Endothelial cell of umbilical vein (primary cell): ENCODE measurements around the gene TRPC4AP. TPM values are rescaled to one million over a fixed set of nuclear protein-coding genes. Genes with fewer than 3 reads are reported as not detected.

ENCODE experiments used
- BruUV-seq: library from RNA; stranded (reverse); fragments of 400-500 nt; replicated peaks from 2 replicates; lab custom pipeline; 2021; lab: Mats Ljungman, UMichigan
- CTCF ChIA-PET: fragments of 300-600, 350-600 bp; sonication (Branson Sonifier 250); formaldehyde crosslinking; loops from one replicate; lab custom pipeline; 2021; ENCODE audit warnings: antibody characterized with exemption, inconsistent platforms; lab: Charles Lee
- POLR2A ChIA-PET: fragments of 300-600, 350-600 bp; sonication (Branson Sonifier 250); formaldehyde crosslinking; loops from one replicate; lab custom pipeline; 2021; ENCODE audit warnings: antibody characterized with exemption, inconsistent platforms; lab: Charles Lee
- DNase-seq: peaks from one replicate; pipeline ENCODE4 v3.0.0-alpha.2; 2011; ENCODE audit warnings: low read depth, low spot score
- FAIRE-seq: peaks from 2 replicates; lab custom pipeline; 2011; peaks lifted over from hg19 to GRCh38; lab: Jason Lieb, UNC
- H2AFZ ChIP-seq: 2 replicates; pipeline ENCODE4 v1.6.0; 2012; ENCODE audit warnings: low read depth, low read length, control low read depth, inconsistent platforms
- H3K27ac ChIP-seq: 2 replicates; pipeline ENCODE4 v1.5.1; 2011; ENCODE audit warnings: low read depth, mild to moderate bottlenecking, control low read depth, low read length, moderate library complexity; ENCODE audit not compliant: insufficient read depth
- H3K27me3 ChIP-seq, 2 experiments: 2 replicates each; pipeline versions ENCODE4 v1.6.0 to v1.6.1; 2011; ENCODE audit warnings: low read length in 2 of 2, mixed read lengths in 1 of 2; ENCODE audit not compliant: control insufficient read depth in 2 of 2, insufficient read depth in 2 of 2
- H3K36me3 ChIP-seq, 2 experiments: 2 replicates in 1 of 2; 3 replicates in 1 of 2; pipeline ENCODE4 v1.5.1; 2011; ENCODE audit warnings: low read length in 2 of 2, mild to moderate bottlenecking in 1 of 2, moderate library complexity in 1 of 2; ENCODE audit not compliant: control insufficient read depth in 2 of 2, insufficient read depth in 2 of 2; ENCODE audit errors: extremely low read depth in 1 of 2
- H3K4me1 ChIP-seq: 3 replicates; pipeline ENCODE4 v1.5.1; 2011; ENCODE audit warnings: mild to moderate bottlenecking, low read length; ENCODE audit not compliant: control insufficient read depth, insufficient read depth; ENCODE audit errors: extremely low read depth
- H3K4me2 ChIP-seq: 2 replicates; pipeline ENCODE4 v1.6.1; 2011; ENCODE audit warnings: low read length, control low read depth, mixed read lengths; ENCODE audit not compliant: insufficient read depth
- H3K4me3 ChIP-seq, 3 experiments: fragments of 200-600 bp in 1 of 3; sonication (generic), shearing (Covaris generic) in 1 of 3; replicated peaks in 1 of 3; 2 replicates each; pipeline ENCODE4 v1.5.1; 2011 to 2016; ENCODE audit warnings: control low read depth in 3 of 3, low read length in 3 of 3, mild to moderate bottlenecking in 2 of 3, inconsistent platforms in 1 of 3, low read depth in 1 of 3, moderate library complexity in 1 of 3; ENCODE audit not compliant: insufficient read depth in 1 of 3
- H3K79me2 ChIP-seq: 2 replicates; pipeline ENCODE4 v1.6.0; 2012; ENCODE audit warnings: low read length, inconsistent platforms; ENCODE audit not compliant: control insufficient read depth, insufficient read depth
- H3K9ac ChIP-seq: replicated peaks from 2 replicates; pipeline ENCODE3; 2011; ENCODE audit warnings: low read length, control low read depth; ENCODE audit not compliant: insufficient read depth; ENCODE audit errors: extremely low read depth
- H3K9me1 ChIP-seq: replicated peaks from 3 replicates; pipeline ENCODE4 v1.6.0; 2011; ENCODE audit warnings: mild to moderate bottlenecking, low read length; ENCODE audit not compliant: control insufficient read depth, insufficient read depth; ENCODE audit errors: extremely low read depth
- H3K9me3 ChIP-seq: replicated peaks from 2 replicates; pipeline ENCODE4 v1.5.1; 2012; ENCODE audit warnings: low read length, inconsistent platforms; ENCODE audit not compliant: control insufficient read depth, insufficient read depth
- H4K20me1 ChIP-seq: replicated peaks from 2 replicates; pipeline ENCODE3; 2011; ENCODE audit warnings: mild to moderate bottlenecking, low read length; ENCODE audit not compliant: control insufficient read depth, insufficient read depth; ENCODE audit errors: extremely low read depth
- EZH2 ChIP-seq: IDR thresholded peaks from 2 replicates; pipeline ENCODE4 v1.6.1; 2012; ENCODE audit warnings: borderline replicate concordance, low read depth, mild to moderate bottlenecking, moderate library complexity, low read length, inconsistent platforms; ENCODE audit not compliant: severe bottlenecking
- FOS ChIP-seq: IDR thresholded peaks from 2 replicates; pipeline ENCODE4 v1.6.1; 2011; ENCODE audit warnings: mild to moderate bottlenecking, low read length, moderate library complexity, borderline replicate concordance; ENCODE audit not compliant: insufficient read depth
- GATA2 ChIP-seq: IDR thresholded peaks from 2 replicates; pipeline ENCODE4 v1.7.0; 2011; ENCODE audit warnings: low read depth, mild to moderate bottlenecking, moderate library complexity, mixed read lengths, low read length; ENCODE audit not compliant: insufficient read length, insufficient read depth
- JUN ChIP-seq: IDR thresholded peaks from 2 replicates; pipeline ENCODE4 v1.6.1; 2011; ENCODE audit warnings: borderline replicate concordance, low read depth; ENCODE audit not compliant: insufficient read length, insufficient read depth
- MYC ChIP-seq: IDR thresholded peaks from one replicate; pipeline ENCODE4 v1.6.1; 2011; ENCODE audit warnings: mild to moderate bottlenecking, low read depth, low read length
- POLR2A ChIP-seq: IDR thresholded peaks from 2 replicates; pipeline ENCODE4 v1.6.1; 2012; ENCODE audit warnings: low read depth, mild to moderate bottlenecking, control low read depth, low read length
- POLR2AphosphoS5 ChIP-seq: IDR thresholded peaks from 2 replicates; pipeline ENCODE4 v1.6.1; 2012; ENCODE audit warnings: low read depth, mild to moderate bottlenecking, control low read depth, low read length, moderate library complexity; ENCODE audit not compliant: insufficient read depth
- dilution Hi-C: fragments of 300-500 bp; cut with MboI; formaldehyde crosslinking; loops from one replicate; pipeline ENCODE4 v1.15.0; 2019; ENCODE audit warnings: low sequenced_read_pairs; ENCODE audit not compliant: extremely low pct_ligation_motif_present
- intact Hi-C: fragments of 100-400 bp; cut with micrococcal nuclease; formaldehyde crosslinking; loops from one replicate; pipeline ENCODE4 v1.10.0; 2022
- polyA plus RNA-seq, 4 experiments: library from polyadenylated mRNA; depleted of rRNA in 3 of 4; stranded (reverse) in 3 of 4; unstranded in 1 of 4; fragments of >200 nt; gene quantifications; 2 replicates each; pipeline versions ENCODE4 v1.2.1 to v1.2.3, GENCODE V29; 2011 to 2012; ENCODE audit warnings: missing spikeins in 1 of 4
- total RNA-seq: library from RNA; stranded (reverse); gene quantifications from 2 replicates; pipeline ENCODE4 v1.2.3, GENCODE V29; 2021
- TF ChIP-seq, protein P1 (sequence below), 2 donors: IDR thresholded peaks; 1 replicate in 1 of 2; 2 replicates in 1 of 2; pipeline ENCODE4 v1.5.1; 2011; ENCODE audit warnings: low read length in 2 of 2, mild to moderate bottlenecking in 2 of 2, moderate library complexity in 2 of 2, control low read depth in 1 of 2, inconsistent platforms in 1 of 2, low read depth in 1 of 2; ENCODE audit not compliant: insufficient read depth in 1 of 2; ENCODE audit errors: extremely low read depth in 1 of 2
- TF ChIP-seq, protein P2 (sequence below): IDR thresholded peaks from 2 replicates; pipeline ENCODE4 v1.6.1; 2011; ENCODE audit not compliant: insufficient read depth, insufficient read length

TRPC4AP gene
- total and polyA plus RNA-seq, 2 donors (not counting 3 experiments of a cell fraction or from before 2014, with no cell fraction given): 89.0 to 103 TPM

DNA sequence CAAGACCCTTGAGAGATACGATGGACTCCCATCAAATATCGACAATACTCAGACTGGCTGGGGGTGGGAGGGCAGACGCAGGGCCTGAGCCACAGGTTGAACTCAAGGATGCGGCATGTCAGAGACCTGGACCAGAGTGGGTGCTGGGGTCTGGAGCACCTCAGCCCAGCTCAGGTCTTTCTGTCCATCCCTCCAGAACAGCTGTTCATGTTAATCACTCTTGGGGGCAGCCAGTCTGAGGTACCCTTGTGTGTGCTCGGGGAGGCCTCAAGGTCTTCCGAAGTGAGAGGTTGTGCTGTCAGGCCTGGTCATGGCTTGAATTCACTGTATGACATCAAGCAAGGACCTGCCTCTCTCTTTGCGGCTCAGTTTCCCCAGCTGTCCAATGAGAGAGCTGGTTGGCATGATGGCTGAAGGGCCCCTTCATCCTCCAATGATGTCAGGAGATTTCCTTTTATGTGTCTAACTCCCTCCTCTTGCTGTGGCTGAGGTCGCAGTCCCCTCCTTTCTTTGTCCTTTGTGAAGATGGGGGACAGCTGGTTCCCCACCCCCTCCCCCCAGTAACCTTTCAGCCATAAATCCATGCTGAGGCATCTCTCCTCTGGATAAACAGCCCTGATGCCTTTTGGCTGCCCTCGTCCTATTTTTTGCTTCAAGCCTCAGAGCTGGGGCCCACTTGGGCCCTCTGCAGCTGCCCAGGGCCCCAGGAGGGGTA lies 121.6 kb downstream of the TRPC4AP start:
- TF ChIP-seq, protein P1, sequence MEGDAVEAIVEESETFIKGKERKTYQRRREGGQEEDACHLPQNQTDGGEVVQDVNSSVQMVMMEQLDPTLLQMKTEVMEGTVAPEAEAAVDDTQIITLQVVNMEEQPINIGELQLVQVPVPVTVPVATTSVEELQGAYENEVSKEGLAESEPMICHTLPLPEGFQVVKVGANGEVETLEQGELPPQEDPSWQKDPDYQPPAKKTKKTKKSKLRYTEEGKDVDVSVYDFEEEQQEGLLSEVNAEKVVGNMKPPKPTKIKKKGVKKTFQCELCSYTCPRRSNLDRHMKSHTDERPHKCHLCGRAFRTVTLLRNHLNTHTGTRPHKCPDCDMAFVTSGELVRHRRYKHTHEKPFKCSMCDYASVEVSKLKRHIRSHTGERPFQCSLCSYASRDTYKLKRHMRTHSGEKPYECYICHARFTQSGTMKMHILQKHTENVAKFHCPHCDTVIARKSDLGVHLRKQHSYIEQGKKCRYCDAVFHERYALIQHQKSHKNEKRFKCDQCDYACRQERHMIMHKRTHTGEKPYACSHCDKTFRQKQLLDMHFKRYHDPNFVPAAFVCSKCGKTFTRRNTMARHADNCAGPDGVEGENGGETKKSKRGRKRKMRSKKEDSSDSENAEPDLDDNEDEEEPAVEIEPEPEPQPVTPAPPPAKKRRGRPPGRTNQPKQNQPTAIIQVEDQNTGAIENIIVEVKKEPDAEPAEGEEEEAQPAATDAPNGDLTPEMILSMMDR (IDR thresholded peaks at IDR 0.05; ENCODE audit: extremely low read depth in 1 of 2, insufficient read depth in 1 of 2, low read depth in 1 of 2, low read length in 2 of 2): no peak
- TF ChIP-seq POLR2AphosphoS5 (no peak), JUN (no peak), POLR2A (no peak), MYC (no peak), EZH2 (no peak), GATA2 (no peak), FOS (no peak)
- TF ChIP-seq, protein P2, sequence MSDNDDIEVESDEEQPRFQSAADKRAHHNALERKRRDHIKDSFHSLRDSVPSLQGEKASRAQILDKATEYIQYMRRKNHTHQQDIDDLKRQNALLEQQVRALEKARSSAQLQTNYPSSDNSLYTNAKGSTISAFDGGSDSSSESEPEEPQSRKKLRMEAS: no peak
- BruUV-seq: no TSS peak
- Histone ChIP-seq H3K27me3 (no peaks in the 10 kb centered on the region), H3K9ac (no peak overlapping the region), H3K36me3 (no peaks in the 10 kb centered on the region), H3K4me3 (no peak overlapping the region), H3K9me1 (no peaks in the 10 kb centered on the region), H4K20me1 (no peaks in the 10 kb centered on the region), H3K27ac (no peak overlapping the region), H3K79me2 (no peaks in the 10 kb centered on the region), H3K4me2 (no peak overlapping the region), H2AFZ (no peak overlapping the region), H3K9me3 (no peaks in the 10 kb centered on the region), H3K4me1 (no peaks in the 10 kb centered on the region)
- intact Hi-C loops (no loop called here), dilution Hi-C loops (no loop called here)
- ChIA-PET CTCF (interaction anchor here (1.0 to 2.1 kb wide), 5 partner anchors 13 to 96 kb away, joined by 3 to 8 read pairs (median 3); partner anchors contain the start of gene MYH7B), POLR2A (no interaction called here)
- no peak for DNase-seq
- no peak for FAIRE-seq
